SK-N-SH treated with all-trans-retinoic acid at 6 μM for 48 hours (cell line): ENCODE measurements around the gene VPS35L.

ENCODE experiments used
- ATAC-seq: fragments of 200-7000 bp; cut with Tn5 transposase; 3 replicates; pipeline ENCODE4 v1.9.1; 2020; ENCODE audit warnings: mild to moderate bottlenecking, moderate library complexity
- ARNTL ChIP-seq: fragments of 450-650 bp; formaldehyde crosslinking; IDR thresholded peaks from 2 replicates; pipeline ENCODE4 v1.5.0; 2020; ENCODE audit warnings: low read depth, mild to moderate bottlenecking, moderate library complexity, borderline replicate concordance
- BACH2 ChIP-seq: fragments of 250-450 bp; sonication (Bioruptor Pico); IDR thresholded peaks from 2 replicates; pipeline ENCODE4 v1.9.0; 2021; ENCODE audit warnings: mild to moderate bottlenecking, borderline replicate concordance
- CSDC2 ChIP-seq: fragments of 250-450 bp; sonication (Bioruptor Pico); IDR thresholded peaks from 2 replicates; pipeline ENCODE4 v1.5.0; 2020; ENCODE audit warnings: mild to moderate bottlenecking, moderate library complexity
- ESRRG ChIP-seq: fragments of 250-450 bp; sonication (Bioruptor Pico); IDR thresholded peaks from 2 replicates; pipeline ENCODE4 v1.6.1; 2021; ENCODE audit warnings: mild to moderate bottlenecking
- GLIS3 ChIP-seq: fragments of 250-450 bp; sonication (Bioruptor Pico); IDR thresholded peaks from 2 replicates; pipeline ENCODE4 v1.5.0; 2020; ENCODE audit warnings: mild to moderate bottlenecking, moderate library complexity
- ISL1 ChIP-seq: fragments of 250-450 bp; sonication (Bioruptor Pico); IDR thresholded peaks from 2 replicates; pipeline ENCODE4 v2.1.2; 2022; ENCODE audit warnings: mild to moderate bottlenecking, moderate library complexity
- OSR1 ChIP-seq: fragments of 250-450 bp; sonication (Bioruptor Pico); IDR thresholded peaks from 2 replicates; pipeline ENCODE4 v1.8.0; 2022; ENCODE audit warnings: moderate library complexity, mild to moderate bottlenecking, inconsistent platforms
- PPARA ChIP-seq: fragments of 250-450 bp; sonication (Bioruptor Pico); IDR thresholded peaks from 2 replicates; pipeline ENCODE4 v1.5.0; 2020; ENCODE audit warnings: mild to moderate bottlenecking, borderline replicate concordance
- RARB ChIP-seq: fragments of 250-450 bp; sonication (Bioruptor Pico); IDR thresholded peaks from 2 replicates; pipeline ENCODE4 v1.8.0; 2021; ENCODE audit warnings: mild to moderate bottlenecking, moderate library complexity
- SNAI2 ChIP-seq: fragments of 250-450 bp; sonication (Bioruptor Pico); IDR thresholded peaks from 2 replicates; pipeline ENCODE4 v1.5.0; 2020; ENCODE audit warnings: mild to moderate bottlenecking, moderate library complexity
- TCF4 ChIP-seq: fragments of 250-450 bp; sonication (Bioruptor Pico); IDR thresholded peaks from 2 replicates; pipeline ENCODE4 v1.8.0; 2021; ENCODE audit warnings: mild to moderate bottlenecking, moderate library complexity, borderline replicate concordance
- TOX ChIP-seq: fragments of 250-450 bp; sonication (Bioruptor Pico); IDR thresholded peaks from 2 replicates; pipeline ENCODE4 v1.8.0; 2021; ENCODE audit warnings: mild to moderate bottlenecking, moderate library complexity, borderline replicate concordance
- ZC3H10 ChIP-seq: fragments of 250-450 bp; sonication (Bioruptor Pico); IDR thresholded peaks from 2 replicates; pipeline ENCODE4 v1.5.1; 2021; ENCODE audit warnings: mild to moderate bottlenecking, moderate library complexity
- ZFP3 ChIP-seq: fragments of 250-450 bp; sonication (Bioruptor Pico); IDR thresholded peaks from 2 replicates; pipeline ENCODE4 v1.5.0; 2020; ENCODE audit warnings: mild to moderate bottlenecking, moderate library complexity
- ZFP30 ChIP-seq: fragments of 450-650 bp; formaldehyde crosslinking; IDR thresholded peaks from 2 replicates; pipeline ENCODE4 v1.5.0; 2022; ENCODE audit warnings: mild to moderate bottlenecking, moderate library complexity
- ZNF565 ChIP-seq: fragments of 450-650 bp; formaldehyde crosslinking; conservative IDR thresholded peaks from 2 replicates; pipeline ENCODE4 v1.5.0; 2020; ENCODE audit warnings: low read depth, mild to moderate bottlenecking, moderate library complexity
- ZNF70 ChIP-seq: fragments of 450-650 bp; formaldehyde crosslinking; IDR thresholded peaks from 2 replicates; pipeline ENCODE4 v1.5.0; 2020; ENCODE audit warnings: mild to moderate bottlenecking, moderate library complexity
- ZNF8 ChIP-seq: fragments of 450-650 bp; formaldehyde crosslinking; IDR thresholded peaks from 2 replicates; pipeline ENCODE4 v1.5.0; 2020; ENCODE audit warnings: mild to moderate bottlenecking, moderate library complexity
- TF ChIP-seq, protein P1 (sequence below): fragments of 250-450 bp; sonication (Bioruptor Pico); IDR thresholded peaks from 2 replicates; pipeline ENCODE4 v1.5.1; 2020; ENCODE audit warnings: low read depth, mild to moderate bottlenecking, moderate library complexity
- TF ChIP-seq, protein P2 (sequence below): fragments of 250-450 bp; sonication (Bioruptor Pico); IDR thresholded peaks from 2 replicates; pipeline ENCODE4 v1.5.0; 2020; ENCODE audit warnings: mild to moderate bottlenecking, moderate library complexity
- TF ChIP-seq, protein P3 (sequence below): fragments of 250-450 bp; sonication (Bioruptor Pico); IDR thresholded peaks from 2 replicates; pipeline ENCODE4 v1.5.1; 2021; ENCODE audit warnings: mild to moderate bottlenecking, moderate library complexity
- TF ChIP-seq, protein P4 (sequence below): fragments of 250-450 bp; sonication (Bioruptor Pico); IDR thresholded peaks from 2 replicates; pipeline ENCODE4 v1.8.0; 2020; ENCODE audit warnings: mild to moderate bottlenecking, moderate library complexity, borderline replicate concordance

VPS35L gene

DNA sequence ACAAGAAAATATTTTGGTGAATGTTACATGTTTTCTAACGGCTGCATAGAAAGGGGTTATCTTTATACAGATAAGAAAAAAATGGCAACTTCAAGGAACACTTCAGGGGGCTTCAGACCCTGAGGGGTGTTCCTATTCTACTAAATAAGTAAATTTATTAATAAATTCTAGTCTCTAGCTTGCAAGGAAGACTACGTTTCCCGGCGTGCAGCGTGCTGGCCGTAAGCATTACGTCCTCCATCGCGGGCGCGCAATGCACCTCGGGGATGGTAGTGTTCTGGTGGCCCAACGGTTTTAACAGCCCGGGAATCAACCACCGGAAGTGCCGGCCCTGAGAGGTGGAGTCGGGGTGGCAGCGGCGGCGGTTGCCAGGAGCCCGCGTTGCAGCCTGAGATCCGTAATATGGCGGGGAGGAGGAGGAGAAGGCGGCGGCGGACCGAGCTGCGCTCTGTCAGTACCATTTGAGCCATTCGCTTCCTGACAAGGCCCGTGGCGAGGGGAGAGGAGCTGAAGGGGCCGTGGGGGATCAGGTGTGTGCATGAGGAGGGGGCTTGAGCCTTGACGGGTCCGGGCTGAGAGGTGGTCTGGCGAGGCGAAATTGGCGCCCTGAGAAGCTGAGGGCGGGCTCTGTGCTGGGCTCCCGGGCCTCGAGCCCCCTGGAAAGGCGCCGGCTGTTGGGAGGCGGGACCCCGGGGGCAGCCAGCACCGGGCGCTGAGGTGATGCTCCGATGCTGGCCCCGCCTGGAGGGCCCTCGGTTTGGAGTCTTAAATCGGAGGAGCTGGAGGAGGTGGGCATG lies 31.7 kb upstream of the VPS35L start, which contains the start of gene CCP110:
TSS of gene CCP110 (plus strand) at position 384 of the 797 bp plus-strand sequence. CDS start 3,940 bp downstream, outside the sequence.
- no peak for TF ChIP-seq ISL1
- no peak for TF ChIP-seq ZNF565 (CRISPR knock-in tag)
- no peak for TF ChIP-seq SNAI2 (CRISPR knock-in tag)
- no peak for TF ChIP-seq ZC3H10 (CRISPR knock-in tag)
- no peak for TF ChIP-seq ZNF70 (CRISPR knock-in tag)
- TF ChIP-seq ZFP30 (CRISPR knock-in tag) = no peak
- no peak for TF ChIP-seq CSDC2 (CRISPR knock-in tag)
- TF ChIP-seq TOX (CRISPR knock-in tag) = no peak
- no peak for TF ChIP-seq PPARA
- no peak for TF ChIP-seq RARB
- TF ChIP-seq GLIS3 (CRISPR knock-in tag) = no peak
- TF ChIP-seq OSR1 = no peak
- no peak for TF ChIP-seq TCF4
- TF ChIP-seq, protein P1, sequence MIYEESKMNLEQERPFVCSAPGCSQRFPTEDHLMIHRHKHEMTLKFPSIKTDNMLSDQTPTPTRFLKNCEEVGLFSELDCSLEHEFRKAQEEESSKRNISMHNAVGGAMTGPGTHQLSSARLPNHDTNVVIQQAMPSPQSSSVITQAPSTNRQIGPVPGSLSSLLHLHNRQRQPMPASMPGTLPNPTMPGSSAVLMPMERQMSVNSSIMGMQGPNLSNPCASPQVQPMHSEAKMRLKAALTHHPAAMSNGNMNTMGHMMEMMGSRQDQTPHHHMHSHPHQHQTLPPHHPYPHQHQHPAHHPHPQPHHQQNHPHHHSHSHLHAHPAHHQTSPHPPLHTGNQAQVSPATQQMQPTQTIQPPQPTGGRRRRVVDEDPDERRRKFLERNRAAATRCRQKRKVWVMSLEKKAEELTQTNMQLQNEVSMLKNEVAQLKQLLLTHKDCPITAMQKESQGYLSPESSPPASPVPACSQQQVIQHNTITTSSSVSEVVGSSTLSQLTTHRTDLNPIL (CRISPR knock-in tag) = no peak
- TF ChIP-seq BACH2 = no peak
- no peak for TF ChIP-seq ZFP3
- TF ChIP-seq ZNF8 (CRISPR knock-in tag) = no peak
- no peak for TF ChIP-seq ESRRG (CRISPR knock-in tag)
- no peak for TF ChIP-seq ARNTL (CRISPR knock-in tag)
- TF ChIP-seq, protein P2, sequence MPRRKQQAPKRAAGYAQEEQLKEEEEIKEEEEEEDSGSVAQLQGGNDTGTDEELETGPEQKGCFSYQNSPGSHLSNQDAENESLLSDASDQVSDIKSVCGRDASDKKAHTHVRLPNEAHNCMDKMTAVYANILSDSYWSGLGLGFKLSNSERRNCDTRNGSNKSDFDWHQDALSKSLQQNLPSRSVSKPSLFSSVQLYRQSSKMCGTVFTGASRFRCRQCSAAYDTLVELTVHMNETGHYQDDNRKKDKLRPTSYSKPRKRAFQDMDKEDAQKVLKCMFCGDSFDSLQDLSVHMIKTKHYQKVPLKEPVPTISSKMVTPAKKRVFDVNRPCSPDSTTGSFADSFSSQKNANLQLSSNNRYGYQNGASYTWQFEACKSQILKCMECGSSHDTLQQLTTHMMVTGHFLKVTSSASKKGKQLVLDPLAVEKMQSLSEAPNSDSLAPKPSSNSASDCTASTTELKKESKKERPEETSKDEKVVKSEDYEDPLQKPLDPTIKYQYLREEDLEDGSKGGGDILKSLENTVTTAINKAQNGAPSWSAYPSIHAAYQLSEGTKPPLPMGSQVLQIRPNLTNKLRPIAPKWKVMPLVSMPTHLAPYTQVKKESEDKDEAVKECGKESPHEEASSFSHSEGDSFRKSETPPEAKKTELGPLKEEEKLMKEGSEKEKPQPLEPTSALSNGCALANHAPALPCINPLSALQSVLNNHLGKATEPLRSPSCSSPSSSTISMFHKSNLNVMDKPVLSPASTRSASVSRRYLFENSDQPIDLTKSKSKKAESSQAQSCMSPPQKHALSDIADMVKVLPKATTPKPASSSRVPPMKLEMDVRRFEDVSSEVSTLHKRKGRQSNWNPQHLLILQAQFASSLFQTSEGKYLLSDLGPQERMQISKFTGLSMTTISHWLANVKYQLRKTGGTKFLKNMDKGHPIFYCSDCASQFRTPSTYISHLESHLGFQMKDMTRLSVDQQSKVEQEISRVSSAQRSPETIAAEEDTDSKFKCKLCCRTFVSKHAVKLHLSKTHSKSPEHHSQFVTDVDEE (CRISPR knock-in tag) = no peak
- peak; percentile 85 for ATAC-seq

DNA sequence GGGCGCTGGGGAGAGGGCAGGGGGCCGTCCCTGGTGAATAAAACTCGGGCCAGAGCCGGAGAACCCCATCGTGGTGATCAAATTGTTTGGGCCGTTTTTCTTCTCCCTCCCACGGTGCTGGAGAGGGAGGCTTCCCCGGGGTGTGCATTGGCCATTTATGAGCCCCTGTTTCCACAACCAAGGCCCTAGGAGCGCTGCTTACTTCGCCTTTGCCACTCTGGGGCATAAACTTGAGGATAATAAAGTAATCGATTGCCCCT lies 31.2 kb upstream of the VPS35L start:
- TF ChIP-seq CSDC2 (CRISPR knock-in tag) (no peak), ZC3H10 (CRISPR knock-in tag) (no peak), ARNTL (CRISPR knock-in tag) (no peak), SNAI2 (CRISPR knock-in tag) (no peak), ZFP30 (CRISPR knock-in tag) (no peak)
- TF ChIP-seq, protein P3, sequence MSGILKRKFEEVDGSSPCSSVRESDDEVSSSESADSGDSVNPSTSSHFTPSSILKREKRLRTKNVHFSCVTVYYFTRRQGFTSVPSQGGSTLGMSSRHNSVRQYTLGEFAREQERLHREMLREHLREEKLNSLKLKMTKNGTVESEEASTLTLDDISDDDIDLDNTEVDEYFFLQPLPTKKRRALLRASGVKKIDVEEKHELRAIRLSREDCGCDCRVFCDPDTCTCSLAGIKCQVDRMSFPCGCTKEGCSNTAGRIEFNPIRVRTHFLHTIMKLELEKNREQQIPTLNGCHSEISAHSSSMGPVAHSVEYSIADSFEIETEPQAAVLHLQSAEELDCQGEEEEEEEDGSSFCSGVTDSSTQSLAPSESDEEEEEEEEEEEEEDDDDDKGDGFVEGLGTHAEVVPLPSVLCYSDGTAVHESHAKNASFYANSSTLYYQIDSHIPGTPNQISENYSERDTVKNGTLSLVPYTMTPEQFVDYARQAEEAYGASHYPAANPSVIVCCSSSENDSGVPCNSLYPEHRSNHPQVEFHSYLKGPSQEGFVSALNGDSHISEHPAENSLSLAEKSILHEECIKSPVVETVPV = no peak
- TF ChIP-seq, protein P4, sequence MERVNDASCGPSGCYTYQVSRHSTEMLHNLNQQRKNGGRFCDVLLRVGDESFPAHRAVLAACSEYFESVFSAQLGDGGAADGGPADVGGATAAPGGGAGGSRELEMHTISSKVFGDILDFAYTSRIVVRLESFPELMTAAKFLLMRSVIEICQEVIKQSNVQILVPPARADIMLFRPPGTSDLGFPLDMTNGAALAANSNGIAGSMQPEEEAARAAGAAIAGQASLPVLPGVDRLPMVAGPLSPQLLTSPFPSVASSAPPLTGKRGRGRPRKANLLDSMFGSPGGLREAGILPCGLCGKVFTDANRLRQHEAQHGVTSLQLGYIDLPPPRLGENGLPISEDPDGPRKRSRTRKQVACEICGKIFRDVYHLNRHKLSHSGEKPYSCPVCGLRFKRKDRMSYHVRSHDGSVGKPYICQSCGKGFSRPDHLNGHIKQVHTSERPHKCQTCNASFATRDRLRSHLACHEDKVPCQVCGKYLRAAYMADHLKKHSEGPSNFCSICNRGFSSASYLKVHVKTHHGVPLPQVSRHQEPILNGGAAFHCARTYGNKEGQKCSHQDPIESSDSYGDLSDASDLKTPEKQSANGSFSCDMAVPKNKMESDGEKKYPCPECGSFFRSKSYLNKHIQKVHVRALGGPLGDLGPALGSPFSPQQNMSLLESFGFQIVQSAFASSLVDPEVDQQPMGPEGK (CRISPR knock-in tag) = no peak
- TF ChIP-seq, protein P2 (CRISPR knock-in tag) = no peak
- TF ChIP-seq, all 23 proteins: peak for 0
- peak; percentile 10 for ATAC-seq
